ENCODE data around the gene CCDC169.

DNA sequence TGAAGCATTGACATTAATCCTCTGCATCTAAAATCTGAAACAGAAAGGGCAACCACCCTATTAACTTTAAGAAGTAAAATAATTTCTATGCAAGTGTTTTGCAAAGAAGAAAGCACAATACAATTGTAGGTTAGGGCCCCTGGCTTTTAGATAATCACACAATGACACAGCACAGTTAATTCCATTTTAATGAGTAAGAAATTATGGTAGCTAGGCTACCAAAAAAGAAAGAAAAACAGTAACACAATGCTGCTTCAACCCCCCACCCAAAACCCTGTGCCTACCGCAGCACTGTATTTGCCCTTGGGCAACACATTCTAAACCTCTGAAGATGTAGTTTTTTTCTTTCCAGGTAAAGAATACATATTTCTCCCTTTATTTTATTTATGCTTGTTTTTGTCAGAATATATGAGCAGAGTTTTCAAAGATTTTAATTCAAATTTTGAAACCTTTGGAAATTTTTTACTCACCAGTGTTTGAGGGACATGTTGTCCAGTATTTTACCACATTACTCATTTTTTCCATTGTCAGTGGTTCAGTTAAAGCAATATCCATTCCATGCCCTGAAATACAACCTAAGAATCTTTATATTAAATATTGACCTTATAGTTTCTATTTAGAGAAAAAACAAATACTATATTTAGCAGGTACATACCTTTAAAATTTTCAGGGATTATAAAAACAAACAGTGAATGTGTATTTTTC, 104.3 kb downstream of the CCDC169 start:
- no peak for TF ChIP-seq POLR2A (IDR thresholded peaks at IDR 0.05)
- TF ChIP-seq, protein P1, sequence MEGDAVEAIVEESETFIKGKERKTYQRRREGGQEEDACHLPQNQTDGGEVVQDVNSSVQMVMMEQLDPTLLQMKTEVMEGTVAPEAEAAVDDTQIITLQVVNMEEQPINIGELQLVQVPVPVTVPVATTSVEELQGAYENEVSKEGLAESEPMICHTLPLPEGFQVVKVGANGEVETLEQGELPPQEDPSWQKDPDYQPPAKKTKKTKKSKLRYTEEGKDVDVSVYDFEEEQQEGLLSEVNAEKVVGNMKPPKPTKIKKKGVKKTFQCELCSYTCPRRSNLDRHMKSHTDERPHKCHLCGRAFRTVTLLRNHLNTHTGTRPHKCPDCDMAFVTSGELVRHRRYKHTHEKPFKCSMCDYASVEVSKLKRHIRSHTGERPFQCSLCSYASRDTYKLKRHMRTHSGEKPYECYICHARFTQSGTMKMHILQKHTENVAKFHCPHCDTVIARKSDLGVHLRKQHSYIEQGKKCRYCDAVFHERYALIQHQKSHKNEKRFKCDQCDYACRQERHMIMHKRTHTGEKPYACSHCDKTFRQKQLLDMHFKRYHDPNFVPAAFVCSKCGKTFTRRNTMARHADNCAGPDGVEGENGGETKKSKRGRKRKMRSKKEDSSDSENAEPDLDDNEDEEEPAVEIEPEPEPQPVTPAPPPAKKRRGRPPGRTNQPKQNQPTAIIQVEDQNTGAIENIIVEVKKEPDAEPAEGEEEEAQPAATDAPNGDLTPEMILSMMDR (IDR thresholded peaks at IDR 0.05) = no peak

All from right lobe of liver (tissue), 4 donors.